Measurements from ENCODE around the gene IFT88.

The IFT88 gene

DNA sequence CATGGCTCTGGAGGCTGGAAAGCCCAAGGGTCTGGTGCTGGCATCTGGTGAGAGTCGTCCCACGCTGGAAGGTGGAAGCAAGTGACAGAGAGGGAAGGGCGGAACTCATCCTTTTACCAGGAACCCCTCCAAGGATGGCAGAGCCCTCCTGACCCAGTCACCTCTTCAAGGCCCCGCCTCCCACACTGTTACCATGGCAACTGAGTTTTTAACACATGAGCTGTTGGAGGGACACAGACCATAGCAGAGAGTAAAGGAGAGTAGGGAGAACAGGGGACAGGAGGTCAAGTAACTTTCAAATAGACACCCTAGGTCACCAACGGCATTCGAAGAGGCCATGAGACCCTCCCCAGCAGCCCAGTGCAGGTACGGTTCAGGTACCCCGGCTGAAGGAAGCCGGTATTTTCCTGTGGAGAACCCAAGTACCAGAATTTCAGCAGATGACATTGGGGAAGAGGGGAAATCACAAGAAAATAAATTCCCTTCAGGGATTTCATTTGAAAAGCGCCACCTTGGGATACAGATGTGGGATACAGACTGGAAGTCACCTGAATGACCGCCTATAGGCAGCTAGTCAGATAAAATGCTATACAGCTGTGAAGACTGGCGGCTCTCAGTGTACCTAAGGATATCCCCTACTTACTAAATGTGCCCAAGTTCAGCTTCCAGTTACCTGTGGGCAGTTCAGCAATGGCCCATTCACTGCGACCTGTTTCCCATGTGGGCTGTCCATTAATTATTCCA, 144.5 kb downstream of the IFT88 start:
- POLR2A ChIA-PET = no interaction called here
- H3K27ac ChIP-seq (ENCODE audit: extremely low read depth, low read depth, low read length) = no peak overlapping the region
- H3K4me3 ChIP-seq (ENCODE audit: low read depth, low read length) = no peak overlapping the region
- H3K9me3 ChIP-seq (ENCODE audit: control insufficient read depth, insufficient read depth, low read depth, low read length) = no peaks in the 10 kb centered on the region
- H3K36me3 ChIP-seq (ENCODE audit: control insufficient read depth in 2 of 2, insufficient read depth in 1 of 2, low read length in 2 of 2) = no peaks in the 10 kb centered on the region
- H3K4me1 ChIP-seq (ENCODE audit: control insufficient read depth, insufficient read depth, low read length) = no peaks in the 10 kb centered on the region
- TF ChIP-seq ZNF610 (tag by site-specific recombination; IDR thresholded peaks at IDR 0.05; ENCODE audit: borderline replicate concordance) = no peak
- no peak for TF ChIP-seq SCRT1 (tag by site-specific recombination; IDR thresholded peaks at IDR 0.05; ENCODE audit: borderline replicate concordance)
- no peak for TF ChIP-seq ZNF114 (tag by site-specific recombination; IDR thresholded peaks at IDR 0.05)
- no peak for TF ChIP-seq ZBTB6 (tag by site-specific recombination; IDR thresholded peaks at IDR 0.05)
- no peak for TF ChIP-seq KLF9 (tag by site-specific recombination; IDR thresholded peaks at IDR 0.05; ENCODE audit: low read depth)
- TF ChIP-seq, protein P1, sequence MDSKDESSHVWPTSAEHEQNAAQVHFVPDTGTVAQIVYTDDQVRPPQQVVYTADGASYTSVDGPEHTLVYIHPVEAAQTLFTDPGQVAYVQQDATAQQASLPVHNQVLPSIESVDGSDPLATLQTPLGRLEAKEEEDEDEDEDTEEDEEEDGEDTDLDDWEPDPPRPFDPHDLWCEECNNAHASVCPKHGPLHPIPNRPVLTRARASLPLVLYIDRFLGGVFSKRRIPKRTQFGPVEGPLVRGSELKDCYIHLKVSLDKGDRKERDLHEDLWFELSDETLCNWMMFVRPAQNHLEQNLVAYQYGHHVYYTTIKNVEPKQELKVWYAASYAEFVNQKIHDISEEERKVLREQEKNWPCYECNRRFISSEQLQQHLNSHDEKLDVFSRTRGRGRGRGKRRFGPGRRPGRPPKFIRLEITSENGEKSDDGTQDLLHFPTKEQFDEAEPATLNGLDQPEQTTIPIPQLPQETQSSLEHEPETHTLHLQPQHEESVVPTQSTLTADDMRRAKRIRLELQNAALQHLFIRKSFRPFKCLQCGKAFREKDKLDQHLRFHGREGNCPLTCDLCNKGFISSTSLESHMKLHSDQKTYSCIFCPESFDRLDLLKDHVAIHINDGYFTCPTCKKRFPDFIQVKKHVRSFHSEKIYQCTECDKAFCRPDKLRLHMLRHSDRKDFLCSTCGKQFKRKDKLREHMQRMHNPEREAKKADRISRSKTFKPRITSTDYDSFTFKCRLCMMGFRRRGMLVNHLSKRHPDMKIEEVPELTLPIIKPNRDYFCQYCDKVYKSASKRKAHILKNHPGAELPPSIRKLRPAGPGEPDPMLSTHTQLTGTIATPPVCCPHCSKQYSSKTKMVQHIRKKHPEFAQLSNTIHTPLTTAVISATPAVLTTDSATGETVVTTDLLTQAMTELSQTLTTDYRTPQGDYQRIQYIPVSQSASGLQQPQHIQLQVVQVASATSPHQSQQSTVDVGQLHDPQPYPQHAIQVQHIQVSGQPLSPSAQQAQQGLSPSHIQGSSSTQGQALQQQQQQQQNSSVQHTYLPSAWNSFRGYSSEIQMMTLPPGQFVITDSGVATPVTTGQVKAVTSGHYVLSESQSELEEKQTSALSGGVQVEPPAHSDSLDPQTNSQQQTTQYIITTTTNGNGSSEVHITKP (tag by site-specific recombination; IDR thresholded peaks at IDR 0.05) = 0 out of 2 replicates have a peak, but pooled peaks have one; percentile 22
- no peak for TF ChIP-seq ZNF394 (tag by site-specific recombination; IDR thresholded peaks at IDR 0.05; ENCODE audit: borderline replicate concordance)
- CTCF ChIA-PET = interaction anchor here (1.0 to 2.0 kb wide), 10 partner anchors 11 to 442 kb away, joined by 3 to 15 read pairs (median 4); no protein-coding TSS in a partner anchor

GRCh38 chr13:20713014-20713376, 146.0 kb downstream of the IFT88 start:
- no peak overlapping the region for H3K27ac ChIP-seq (ENCODE audit: extremely low read depth, low read depth, low read length)
- ChIA-PET POLR2A (no interaction called here), CTCF (interaction anchor here (1.3 to 2.0 kb wide), 3 partner anchors 9 to 154 kb away, joined by 4 to 6 read pairs (median 4); no protein-coding TSS in a partner anchor)
- no peaks in the 10 kb centered on the region for H3K4me1 ChIP-seq (ENCODE audit: control insufficient read depth, insufficient read depth, low read length)
- no peaks in the 10 kb centered on the region for H3K9me3 ChIP-seq (ENCODE audit: control insufficient read depth, insufficient read depth, low read depth, low read length)
- no peak overlapping the region for H3K4me3 ChIP-seq (ENCODE audit: low read depth, low read length)
- no peaks in the 10 kb centered on the region for H3K36me3 ChIP-seq (ENCODE audit: control insufficient read depth in 2 of 2, insufficient read depth in 1 of 2, low read length in 2 of 2)
- TF ChIP-seq ZNF366 (tag by site-specific recombination; conservative IDR thresholded peaks at IDR 0.05) (peak; percentile 12; the same call in 1 of the 2 replicates), GLI2 (tag by site-specific recombination; IDR thresholded peaks at IDR 0.05; ENCODE audit: borderline replicate concordance, low read depth) (no peak)
- TF ChIP-seq, protein P2, sequence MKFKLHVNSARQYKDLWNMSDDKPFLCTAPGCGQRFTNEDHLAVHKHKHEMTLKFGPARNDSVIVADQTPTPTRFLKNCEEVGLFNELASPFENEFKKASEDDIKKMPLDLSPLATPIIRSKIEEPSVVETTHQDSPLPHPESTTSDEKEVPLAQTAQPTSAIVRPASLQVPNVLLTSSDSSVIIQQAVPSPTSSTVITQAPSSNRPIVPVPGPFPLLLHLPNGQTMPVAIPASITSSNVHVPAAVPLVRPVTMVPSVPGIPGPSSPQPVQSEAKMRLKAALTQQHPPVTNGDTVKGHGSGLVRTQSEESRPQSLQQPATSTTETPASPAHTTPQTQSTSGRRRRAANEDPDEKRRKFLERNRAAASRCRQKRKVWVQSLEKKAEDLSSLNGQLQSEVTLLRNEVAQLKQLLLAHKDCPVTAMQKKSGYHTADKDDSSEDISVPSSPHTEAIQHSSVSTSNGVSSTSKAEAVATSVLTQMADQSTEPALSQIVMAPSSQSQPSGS (tag by site-specific recombination; IDR thresholded peaks at IDR 0.05; ENCODE audit: low read depth) = no peak

- H3K4me1 ChIP-seq (ENCODE audit: control insufficient read depth, insufficient read depth, low read length) = no peaks in the 10 kb centered on the region
- no peaks in the 10 kb centered on the region for H3K36me3 ChIP-seq (ENCODE audit: control insufficient read depth in 2 of 2, insufficient read depth in 1 of 2, low read length in 2 of 2)
- ChIA-PET POLR2A (no interaction called here), CTCF (interaction anchor here (1.0 to 1.4 kb wide), 3 partner anchors 8 to 209 kb away, joined by 3 to 6 read pairs (median 4); no protein-coding TSS in a partner anchor)
- H3K9me3 ChIP-seq (ENCODE audit: control insufficient read depth, insufficient read depth, low read depth, low read length) = no peaks in the 10 kb centered on the region
- H3K27ac ChIP-seq (ENCODE audit: extremely low read depth, low read depth, low read length) = no peak overlapping the region
- no peak overlapping the region for H3K4me3 ChIP-seq (ENCODE audit: low read depth, low read length)
- TF ChIP-seq KLF8 (tag by site-specific recombination; IDR thresholded peaks at IDR 0.05) = no peak
- TF ChIP-seq ZNF19 (tag by site-specific recombination; IDR thresholded peaks at IDR 0.05; ENCODE audit: low read depth) = no peak
- no peak for TF ChIP-seq KLF10 (tag by site-specific recombination; IDR thresholded peaks at IDR 0.05)
- no peak for TF ChIP-seq ZNF791 (tag by site-specific recombination; IDR thresholded peaks at IDR 0.05)
- TF ChIP-seq OVOL3 (tag by site-specific recombination; IDR thresholded peaks at IDR 0.05) = no peak
- TF ChIP-seq ZFHX2 (tag by site-specific recombination; conservative IDR thresholded peaks at IDR 0.05) = no peak
- no peak for TF ChIP-seq TRIM28 (IDR thresholded peaks at IDR 0.05; ENCODE audit: borderline replicate concordance, low read length)
- no peak for TF ChIP-seq SP7 (tag by site-specific recombination; IDR thresholded peaks at IDR 0.05)
- TF ChIP-seq IKZF3 (tag by site-specific recombination; IDR thresholded peaks at IDR 0.05) = no peak
- TF ChIP-seq ZNF221 (tag by site-specific recombination; IDR thresholded peaks at IDR 0.05; ENCODE audit: borderline replicate concordance) = no peak
- TF ChIP-seq GLI4 (tag by site-specific recombination; IDR thresholded peaks at IDR 0.05) = no peak
- TF ChIP-seq ZIC2 (tag by site-specific recombination; IDR thresholded peaks at IDR 0.05) = no peak
- TF ChIP-seq ZNF600 (tag by site-specific recombination; IDR thresholded peaks at IDR 0.05) = no peak
- no peak for TF ChIP-seq SALL2 (tag by site-specific recombination; IDR thresholded peaks at IDR 0.05; ENCODE audit: borderline replicate concordance)
- no peak for TF ChIP-seq ZNF335 (tag by site-specific recombination; conservative IDR thresholded peaks at IDR 0.05)
- TF ChIP-seq ZNF670 (tag by site-specific recombination; IDR thresholded peaks at IDR 0.05; ENCODE audit: low read depth) = no peak
Measured at GRCh38 chr13:20713751-20714150, 146.8 kb downstream of the IFT88 start.
